IPS-NIHi7 (cell line): ENCODE measurements around the gene SNRNP70.
"Not testable (repeated sequence)": the region's sequence is repeated elsewhere in the genome, so short reads cannot be mapped to it uniquely, and the experiment has no call there.

ENCODE experiments used
- DNase-seq: peaks from one replicate; pipeline ENCODE4 v3.0.0; 2012; ENCODE audit warnings: mixed read lengths; ENCODE audit errors: extremely low spot score

Gene SNRNP70

DNA sequence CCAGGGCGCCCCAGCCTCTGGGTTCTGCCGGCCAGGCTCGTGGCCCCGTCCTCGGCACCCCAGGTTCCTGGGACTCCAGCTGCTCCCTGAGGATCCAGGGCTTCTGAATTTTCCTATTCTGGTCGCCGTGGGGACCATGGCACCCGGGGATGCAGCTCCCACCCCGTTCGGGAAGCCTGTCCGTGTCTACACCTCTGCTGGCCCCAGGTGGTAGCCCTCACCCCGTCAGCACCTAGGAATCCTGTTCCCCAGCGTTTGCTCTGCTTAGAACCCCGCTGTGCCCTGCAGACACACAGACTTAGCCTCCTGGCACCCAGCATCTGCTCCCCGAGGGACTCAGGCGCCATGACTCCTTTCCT is 35.1 kb downstream of the SNRNP70 start:
- DNase-seq = no peak

DNA sequence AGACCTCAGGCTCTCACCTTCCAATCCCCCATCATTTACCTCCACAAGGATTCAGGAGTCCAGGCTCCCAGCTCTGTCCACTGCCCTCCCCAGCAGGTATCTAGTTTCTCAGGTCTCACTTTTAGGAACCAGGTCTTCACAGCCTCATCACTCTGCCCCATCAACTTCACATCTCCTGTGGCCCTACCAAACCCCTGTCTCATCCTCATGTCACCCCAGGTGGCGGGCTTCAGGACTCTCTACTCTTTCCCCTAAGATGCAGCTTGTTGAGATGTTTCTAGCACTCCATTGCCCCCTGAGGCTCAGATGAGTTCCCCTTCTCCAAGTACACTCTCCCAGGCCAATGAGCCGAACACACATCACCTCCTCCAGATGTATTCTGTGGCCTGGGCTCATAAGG is 35.6 kb downstream of the SNRNP70 start:
- DNase-seq = no peak

DNA sequence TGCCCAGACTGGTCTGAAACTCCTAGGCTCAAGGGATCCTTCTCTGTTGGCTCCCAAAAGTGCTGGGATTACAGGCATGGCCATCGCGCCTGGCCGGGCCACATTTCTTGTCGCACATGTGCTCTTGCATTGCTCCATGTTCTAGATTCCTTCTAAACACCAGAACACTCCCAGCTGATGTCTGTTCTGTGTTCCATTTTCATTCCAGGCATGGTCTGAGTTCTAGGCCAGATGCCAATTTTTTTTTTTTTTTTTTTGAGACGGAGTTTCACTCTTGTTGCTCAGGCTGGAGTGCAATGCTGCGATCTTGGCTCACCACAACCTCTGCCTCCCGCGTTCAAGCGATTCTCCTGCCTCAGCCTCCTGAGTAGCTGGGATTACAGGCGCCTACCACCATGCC is 36.6 kb downstream of the SNRNP70 start:
- DNase-seq = not testable (repeated sequence)

DNA sequence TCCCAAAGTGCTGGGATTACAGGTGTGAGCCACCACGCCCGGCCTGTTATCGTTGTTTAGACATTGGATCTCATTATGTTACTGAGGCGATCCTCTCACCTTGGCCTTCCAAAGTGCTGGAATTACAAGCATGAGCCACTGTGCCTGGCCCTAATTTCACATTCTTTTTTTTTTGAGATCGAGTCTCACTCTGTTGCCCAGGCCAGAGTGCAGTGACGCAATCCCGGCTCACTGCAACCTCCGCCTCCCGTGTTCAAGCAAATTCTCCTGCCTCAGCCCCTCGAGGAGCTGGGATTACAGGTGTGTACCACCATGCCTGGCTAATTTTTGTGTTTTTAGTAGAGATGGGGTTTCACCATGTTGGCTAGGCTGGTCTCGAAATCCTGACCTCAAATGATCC is 38.0 kb downstream of the SNRNP70 start:
- DNase-seq = not testable (repeated sequence)

DNA sequence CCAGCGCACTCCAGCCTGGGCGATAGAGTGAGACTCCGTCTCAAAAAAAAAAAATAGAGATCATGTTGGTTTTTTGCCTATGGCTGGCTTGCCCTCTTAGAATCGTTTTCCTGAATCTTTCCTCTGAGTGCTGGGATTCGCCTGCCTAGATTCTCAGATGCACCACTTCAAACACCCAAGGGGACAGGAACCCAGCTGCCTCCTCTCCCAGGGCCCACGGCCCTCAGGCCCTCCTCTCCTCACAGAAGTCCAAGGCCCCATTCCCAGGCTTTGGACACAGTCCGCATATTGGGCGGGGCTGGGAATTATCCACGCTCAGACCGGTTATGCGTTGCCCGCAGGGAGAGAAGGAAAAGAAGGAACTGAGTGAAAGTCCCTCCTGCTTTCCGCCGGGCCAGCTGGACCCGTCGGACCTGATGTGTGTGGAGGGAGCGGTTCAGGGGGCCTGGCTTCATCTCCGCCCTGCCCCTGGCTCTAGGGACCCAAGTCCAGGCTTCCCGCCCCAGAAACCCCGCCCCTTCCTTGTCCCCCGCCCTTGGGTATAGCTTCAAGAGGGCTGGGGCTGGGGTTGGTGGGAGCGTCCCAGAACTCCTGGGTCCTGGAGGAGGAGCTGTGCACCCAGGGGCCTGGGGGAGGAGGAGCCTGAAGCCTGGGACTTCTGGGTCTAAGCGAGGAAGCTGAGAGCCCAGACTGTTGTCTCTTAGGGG is 39.9 kb downstream of the SNRNP70 start:
- peak; percentile 60 for DNase-seq

DNA sequence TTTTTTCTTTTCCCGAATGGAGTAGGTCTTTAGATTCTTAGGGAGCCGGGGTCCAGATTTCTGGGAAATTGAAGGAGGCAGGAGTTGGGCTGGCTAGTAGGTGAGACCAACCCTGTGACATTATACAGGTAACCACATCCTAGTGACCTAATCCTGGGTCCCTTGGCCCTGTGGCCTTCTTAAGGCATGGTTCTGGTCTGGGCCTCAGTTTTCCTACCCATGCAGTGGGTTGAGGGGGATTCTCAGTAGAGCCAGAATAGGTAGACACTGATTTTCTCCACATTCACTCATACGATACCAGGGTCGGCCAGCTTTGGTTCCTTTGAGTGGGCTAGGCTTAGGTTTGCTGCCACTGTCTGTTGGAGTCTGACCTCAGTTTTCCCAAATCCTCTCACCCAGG is 41.3 kb downstream of the SNRNP70 start:
- no peak for DNase-seq

DNA sequence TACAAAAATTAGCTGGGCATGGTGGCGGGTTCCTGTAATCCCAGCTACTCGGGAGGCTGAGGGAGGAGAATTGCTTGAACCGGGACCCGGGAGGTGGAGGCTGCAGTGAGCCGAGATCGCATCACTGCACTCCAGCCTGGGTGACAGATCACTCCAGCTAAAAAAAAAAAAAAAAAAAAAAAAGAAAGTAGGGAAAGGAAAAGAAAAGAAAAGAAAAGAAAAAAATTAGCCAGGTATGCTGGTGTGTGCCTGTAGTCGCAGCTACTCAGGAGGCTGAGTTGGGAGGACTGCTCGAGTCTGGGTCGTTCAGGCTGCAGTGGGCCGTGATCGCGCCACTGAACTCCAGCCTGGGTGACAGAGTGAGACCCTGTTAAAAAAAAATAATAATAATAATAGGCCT is 42.0 kb downstream of the SNRNP70 start:
- not testable (repeated sequence) for DNase-seq

DNA sequence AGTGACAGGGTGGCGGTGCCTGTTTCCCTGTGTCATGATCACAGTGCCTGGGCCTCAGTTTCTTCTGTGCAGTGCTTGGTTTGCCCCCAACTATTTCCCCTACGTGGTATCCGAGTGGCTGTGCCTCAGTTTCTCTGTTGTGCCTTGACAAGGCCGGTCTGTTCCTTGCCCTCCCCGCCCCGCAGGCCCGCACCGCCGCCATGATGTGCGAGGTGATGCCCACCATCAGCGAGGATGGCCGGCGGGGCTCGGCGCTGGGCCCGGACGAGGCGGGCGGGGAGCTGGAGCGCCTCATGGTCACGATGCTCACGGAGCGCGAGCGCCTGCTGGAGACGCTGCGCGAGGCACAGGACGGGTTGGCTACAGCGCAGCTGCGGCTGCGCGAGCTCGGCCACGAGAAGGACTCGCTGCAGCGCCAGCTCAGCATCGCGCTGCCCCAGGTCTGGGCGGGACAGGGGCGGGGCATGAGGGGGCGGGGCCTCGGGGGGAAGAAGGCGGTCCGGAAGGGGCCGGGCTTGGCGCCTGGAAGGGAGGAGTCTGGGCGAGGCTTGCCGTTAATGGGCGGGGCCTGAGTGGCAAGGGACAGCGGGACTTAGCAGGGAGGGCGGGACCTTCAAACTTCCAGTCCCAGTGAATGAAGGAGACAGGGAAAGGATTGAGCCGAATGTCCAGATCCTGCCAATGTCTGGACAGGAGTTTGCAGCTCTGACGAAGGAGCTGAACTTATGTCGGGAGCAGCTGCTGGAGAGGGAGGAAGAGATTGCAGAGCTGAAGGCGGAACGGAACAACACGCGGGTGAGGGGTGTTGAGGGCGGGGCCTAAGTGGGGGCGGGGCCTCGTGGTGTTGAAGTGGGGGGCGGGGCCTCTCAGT is 42.7 kb downstream of the SNRNP70 start:
- peak; percentile 94 for DNase-seq

DNA sequence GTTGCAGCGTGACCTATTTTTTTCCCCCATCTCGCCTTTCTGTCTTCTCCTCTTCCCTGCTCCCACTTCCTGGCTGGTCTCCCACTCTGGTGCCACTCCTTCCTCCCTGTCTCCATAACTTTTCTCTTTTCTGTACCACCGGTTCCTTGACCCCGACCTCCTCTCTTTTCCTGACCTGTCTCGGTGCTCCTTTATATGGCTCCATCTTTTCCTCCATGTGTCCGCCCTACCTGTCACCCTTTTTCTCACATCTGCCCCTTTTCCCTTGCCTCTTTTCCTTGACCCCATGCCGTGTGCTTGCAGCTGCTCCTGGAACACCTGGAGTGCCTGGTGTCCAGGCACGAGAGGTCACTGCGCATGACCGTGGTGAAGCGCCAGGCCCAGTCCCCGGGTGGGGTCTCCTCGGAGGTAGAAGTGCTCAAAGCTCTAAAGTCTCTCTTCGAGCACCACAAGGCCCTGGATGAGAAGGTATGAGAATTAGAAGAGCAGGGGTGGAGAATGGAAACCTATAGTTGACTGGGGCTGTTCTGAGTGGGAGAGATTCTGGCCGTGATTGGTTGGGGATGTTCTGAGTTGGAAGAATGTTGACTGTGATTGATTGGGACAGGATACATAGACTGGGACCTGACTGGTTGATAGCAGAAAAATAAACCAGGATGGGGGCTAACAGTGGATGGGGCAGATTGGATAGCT is 43.4 kb downstream of the SNRNP70 start:
- no peak for DNase-seq

DNA sequence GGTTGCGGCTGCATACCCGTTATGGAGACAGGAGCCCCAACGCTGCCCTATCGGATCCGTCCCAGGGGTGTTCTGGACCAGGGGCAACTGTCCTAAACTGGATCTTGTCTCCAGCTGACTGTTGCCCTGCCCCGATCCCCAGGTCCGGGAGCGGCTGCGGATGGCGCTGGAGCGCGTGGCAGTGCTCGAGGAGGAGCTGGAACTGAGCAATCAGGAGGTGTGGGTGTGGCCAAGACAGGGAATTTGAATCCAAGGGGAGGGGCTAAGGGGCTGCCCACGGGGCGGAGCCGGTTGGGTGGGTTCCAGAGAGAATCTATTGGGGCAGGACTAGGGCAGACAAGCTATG is 44.0 kb downstream of the SNRNP70 start:
- DNase-seq = peak; percentile 60

DNA sequence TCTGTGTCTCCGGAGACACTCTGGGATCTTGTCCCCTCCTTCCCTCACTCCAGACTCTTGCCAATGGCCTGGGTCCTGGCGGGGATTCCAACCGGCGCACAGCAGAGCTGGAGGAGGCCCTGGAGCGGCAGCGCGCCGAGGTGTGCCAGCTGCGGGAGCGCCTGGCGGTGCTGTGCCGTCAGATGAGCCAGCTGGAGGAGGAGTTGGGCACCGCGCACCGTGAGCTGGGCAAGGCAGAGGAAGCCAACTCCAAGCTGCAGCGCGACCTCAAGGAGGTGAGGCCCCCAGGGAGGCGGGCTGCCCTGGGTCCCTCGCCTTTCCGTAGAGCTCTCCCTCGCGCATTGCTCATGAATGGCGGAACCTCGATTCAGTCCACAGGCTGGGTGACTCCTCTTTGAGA is 45.1 kb downstream of the SNRNP70 start:
- DNase-seq = no peak

DNA sequence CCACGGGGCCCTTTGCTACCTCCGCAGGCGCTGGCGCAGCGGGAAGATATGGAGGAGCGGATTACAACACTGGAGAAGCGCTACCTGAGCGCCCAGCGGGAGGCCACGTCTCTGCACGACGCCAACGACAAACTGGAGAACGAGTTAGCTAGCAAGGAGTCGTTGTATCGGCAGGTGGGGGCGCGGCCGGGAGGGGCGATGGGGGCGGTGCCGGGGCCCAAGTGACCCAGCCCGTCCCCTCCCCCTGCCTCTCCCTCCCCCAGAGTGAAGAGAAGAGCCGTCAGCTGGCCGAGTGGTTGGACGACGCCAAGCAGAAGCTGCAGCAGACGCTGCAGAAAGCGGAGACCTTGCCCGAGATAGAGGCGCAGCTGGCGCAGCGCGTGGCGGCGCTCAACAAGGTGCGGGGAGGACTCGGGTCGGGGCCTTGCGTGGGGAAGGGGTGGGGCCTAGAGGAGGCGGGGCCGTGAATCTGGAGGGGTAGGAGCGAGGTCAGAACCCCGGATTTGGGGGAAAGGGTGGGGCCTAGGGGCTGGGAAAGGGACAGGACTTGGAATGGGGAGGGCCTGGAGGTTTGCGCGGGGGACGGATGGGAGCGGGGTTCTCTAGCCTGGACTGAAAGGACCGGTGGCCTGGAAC is 47.8 kb downstream of the SNRNP70 start:
- peak; percentile 43 for DNase-seq

DNA sequence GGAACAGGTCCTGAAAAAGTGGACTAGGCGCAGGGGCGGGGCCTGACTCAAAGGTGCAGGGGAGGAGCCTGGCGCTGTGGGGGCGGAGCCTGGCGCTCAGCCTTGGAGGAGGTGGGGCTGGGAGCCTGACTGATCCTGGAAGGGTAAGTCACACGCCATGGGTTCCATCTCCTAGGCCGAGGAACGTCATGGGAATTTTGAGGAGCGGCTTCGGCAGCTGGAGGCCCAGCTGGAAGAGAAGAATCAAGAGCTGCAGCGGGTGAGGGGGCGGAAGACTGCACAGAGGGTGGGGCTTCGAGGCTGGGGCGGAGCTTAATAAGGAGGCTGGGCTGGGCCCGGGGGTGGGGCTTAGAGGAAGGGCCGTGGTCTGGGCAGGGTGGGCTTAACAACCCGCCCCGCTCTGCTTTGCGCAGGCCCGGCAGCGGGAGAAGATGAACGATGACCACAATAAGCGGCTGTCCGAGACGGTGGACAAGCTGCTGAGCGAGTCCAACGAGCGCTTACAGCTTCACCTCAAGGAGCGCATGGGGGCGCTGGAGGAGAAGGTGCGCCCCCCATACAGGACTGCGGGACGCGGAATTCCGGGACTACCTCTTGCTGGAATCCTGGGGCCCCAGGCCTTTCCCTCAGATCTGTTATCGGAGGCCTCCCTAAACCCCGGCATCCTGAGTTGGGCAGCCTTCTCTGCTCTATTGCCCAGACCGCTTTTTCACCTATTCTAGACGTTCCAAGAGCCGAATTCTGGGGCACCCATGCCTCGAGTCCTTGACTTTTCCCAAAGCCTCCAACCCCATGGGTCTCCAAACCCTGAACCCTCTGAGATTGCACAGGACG is 48.6 kb downstream of the SNRNP70 start:
- DNase-seq = peak; percentile 70

DNA sequence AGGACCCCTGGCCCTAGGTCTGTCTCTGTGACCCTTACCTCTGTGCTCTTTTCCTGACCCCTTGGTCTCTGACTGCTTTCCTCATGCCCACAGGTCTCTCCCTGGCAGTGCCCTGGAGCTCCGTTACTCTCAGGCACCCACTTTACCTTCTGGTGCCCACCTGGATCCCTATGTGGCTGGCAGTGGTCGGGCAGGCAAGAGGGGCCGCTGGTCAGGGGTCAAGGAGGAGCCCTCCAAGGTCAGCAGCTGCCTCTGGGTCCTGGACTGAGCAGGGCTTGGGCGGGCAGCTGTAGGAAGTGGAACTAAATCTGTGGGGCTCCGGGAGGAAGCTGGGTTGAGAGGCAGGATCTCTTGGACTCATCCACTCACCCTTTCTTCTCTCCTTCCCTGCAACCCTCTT is 50.4 kb downstream of the SNRNP70 start:
- DNase-seq = no peak

DNA sequence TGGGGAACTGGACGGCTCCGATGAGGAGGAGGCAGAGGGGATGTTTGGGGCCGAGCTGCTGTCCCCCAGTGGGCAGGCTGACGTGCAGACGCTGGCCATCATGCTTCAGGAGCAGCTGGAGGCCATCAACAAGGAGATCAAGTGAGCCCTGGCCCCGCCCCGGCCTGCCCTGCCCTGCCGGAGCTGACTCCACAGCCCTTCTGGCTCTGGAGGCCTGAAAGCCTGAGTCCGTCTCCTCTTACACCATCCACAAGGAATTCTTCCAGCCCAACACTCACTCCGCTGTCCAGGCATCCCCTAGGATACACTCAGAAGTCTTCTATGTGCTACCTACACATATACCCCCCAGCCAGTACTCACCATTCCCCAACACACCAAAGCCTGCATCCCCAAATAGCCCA is 51.5 kb downstream of the SNRNP70 start:
- no peak for DNase-seq

DNA sequence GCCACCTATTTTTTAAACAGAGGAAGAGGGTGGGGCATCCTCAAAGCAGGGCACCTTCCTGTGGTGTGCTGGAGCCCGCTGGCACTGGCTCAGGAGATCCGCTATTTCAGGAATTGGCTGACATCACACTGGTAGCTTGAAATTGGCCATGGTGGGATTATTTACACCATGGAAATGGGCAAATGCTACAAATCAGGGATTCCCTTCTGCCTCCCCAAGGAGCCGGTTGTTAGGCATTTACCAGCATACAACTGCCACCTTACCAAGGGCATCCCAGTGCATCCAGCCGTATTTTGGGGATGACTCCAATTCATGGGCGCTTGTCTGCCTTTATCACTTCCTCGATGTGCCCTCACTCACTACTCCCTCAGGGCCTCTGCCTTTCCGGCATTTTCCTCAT is 55.7 kb downstream of the SNRNP70 start:
- no peak for DNase-seq

DNA sequence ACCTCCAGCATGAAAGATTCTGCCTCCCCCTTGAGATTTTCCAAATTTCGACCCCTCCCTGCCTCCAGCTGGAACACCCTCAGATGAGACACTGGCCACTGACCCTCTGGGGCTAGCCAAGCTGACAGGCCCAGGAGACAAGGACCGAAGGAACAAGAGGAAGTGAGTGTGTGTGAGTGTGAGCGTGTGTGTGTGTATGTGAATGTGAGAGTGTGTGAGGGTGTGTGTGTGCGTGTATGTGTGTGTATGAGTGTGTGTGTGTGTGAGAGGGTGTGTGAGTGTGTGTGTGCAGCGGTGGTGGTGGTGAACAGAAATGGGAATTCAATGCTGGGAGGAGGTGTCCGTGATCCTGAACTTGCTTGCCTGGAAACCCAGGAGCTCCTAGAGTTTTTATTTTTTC is 56.1 kb downstream of the SNRNP70 start:
- no peak for DNase-seq

DNA sequence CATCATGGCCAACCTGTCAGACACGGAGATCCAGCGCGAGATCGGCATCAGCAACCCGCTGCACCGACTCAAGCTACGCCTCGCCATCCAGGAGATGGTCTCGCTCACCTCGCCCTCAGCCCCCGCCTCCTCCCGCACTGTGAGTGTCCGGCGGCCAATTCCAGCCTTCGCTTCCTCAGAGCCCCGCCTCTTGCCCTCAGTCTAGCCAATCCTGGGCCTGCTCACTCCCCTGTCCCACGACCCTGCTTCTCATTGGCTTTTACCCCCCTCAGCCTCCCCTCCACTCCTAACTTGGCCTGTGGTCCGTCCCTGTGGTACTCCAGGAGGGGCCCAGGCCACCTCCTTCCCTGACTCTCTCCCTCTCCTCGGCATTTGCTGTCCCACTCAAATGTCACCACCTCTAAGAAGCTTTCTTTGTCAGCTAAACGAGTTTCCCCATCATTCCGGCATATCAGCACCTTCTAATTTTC is 57.6 kb downstream of the SNRNP70 start:
- peak; percentile 97 for DNase-seq

DNA sequence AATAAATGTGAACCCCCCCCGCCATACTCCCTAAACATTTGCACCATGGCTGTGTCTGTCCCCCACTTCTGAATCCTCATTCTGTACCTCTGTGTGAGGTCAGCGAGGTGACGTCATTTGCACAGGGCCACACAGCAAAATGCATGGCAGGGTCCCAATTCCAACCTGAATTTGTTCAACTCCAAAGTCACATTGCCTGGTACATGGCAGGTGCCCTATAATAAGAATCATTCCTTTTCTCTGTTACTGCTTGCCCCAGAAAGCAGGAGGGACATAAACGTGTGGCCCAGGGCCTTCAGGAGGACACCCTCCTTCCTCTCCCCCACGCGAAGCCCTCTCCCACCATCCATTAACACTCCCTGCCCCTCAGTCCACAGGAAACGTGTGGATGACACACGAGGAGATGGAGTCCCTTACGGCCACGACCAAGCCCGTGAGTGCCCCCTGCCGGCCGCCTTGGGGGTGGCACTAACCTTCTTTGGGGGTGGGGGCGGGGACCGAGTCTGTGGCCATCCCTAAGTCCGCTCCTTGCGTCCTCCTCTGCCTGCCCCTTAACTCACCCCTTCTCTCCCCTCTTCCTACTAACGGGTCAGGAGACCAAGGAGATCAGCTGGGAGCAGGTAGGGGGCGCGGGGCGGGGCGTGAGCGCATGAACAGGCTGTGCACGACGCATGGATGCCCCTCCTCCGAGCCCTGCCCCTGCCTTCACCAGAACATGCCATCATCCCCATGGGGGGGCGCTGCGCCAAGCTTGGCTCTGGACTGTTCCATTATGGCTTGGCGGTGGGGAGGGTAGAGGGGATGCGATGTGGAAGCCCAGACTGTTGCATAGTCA is 60.5 kb downstream of the SNRNP70 start:
- peak; percentile 76 for DNase-seq

DNA sequence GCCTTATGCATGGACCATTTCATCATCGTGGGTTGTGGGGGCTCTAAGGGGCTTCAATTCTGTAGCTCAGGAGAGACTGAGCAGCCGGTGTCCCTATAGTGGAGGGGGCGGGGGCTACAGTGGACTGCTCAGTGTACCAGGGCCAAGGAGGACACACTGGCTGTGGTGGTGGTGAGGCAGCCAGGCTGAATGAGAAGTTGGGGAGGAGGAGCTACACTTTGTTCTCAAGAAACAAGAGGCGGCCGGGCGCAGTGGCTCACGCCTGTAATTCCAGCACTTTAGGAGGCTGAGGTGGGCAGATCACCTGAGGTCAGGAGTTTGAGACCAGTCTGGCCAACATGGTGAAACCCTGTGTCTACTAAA is 61.1 kb downstream of the SNRNP70 start:
- DNase-seq = peak; percentile 43
